DND-41 (cell line): Measurements from ENCODE around the gene SNAPC2.

Experiments
- CTCF ChIP-seq: IDR thresholded peaks from 2 replicates; pipeline ENCODE4 v1.5.1; 2012; ENCODE audit warnings: borderline replicate concordance, low read length, moderate library complexity, mild to moderate bottlenecking; ENCODE audit not compliant: poor library complexity, severe bottlenecking; ENCODE audit errors: extremely low read depth
- EZH2 ChIP-seq: IDR thresholded peaks from 3 replicates; pipeline ENCODE4 v1.6.1; 2012; ENCODE audit warnings: borderline replicate concordance, low read depth, mild to moderate bottlenecking, moderate library complexity, low read length, inconsistent platforms; ENCODE audit not compliant: severe bottlenecking

DNA sequence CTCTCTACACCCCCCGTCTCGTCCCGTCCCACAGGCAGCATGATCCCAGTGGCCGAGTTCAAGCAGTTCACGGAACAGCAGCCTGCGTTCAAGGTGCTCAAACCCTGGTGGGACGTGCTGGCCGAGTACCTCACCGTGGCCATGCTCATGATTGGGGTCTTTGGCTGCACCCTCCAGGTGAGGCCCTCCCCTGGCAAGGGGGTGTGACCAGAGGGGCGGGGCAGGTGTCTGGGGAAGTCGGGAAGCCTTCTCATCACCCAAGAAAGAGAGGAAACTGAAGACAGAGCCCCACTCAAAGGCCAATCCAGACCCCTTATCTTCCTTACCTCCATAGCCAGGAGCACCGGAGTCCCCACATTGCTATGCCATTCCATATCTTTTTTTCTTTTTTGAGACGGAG is 24.6 kb upstream of the SNAPC2 start:
- no peak for TF ChIP-seq CTCF
- no peak for TF ChIP-seq EZH2
